ENCODE measurements around the gene CRYGD.

- TF ChIP-seq PATZ1 (CRISPR knock-in tag; IDR thresholded peaks at IDR 0.05; ENCODE audit: borderline replicate concordance) = no peak
- TF ChIP-seq ZFP3 (CRISPR knock-in tag; IDR thresholded peaks at IDR 0.05) = no peak
- no peak for TF ChIP-seq TOX (CRISPR knock-in tag; IDR thresholded peaks at IDR 0.05; ENCODE audit: borderline replicate concordance)
These were observed 12.4 kb upstream of the CRYGD start for GRCh38 chr2:208136716-208137094.

Measured in SK-N-SH treated with all-trans-retinoic acid at 6 μM for 48 hours (cell line).